Measurements from ENCODE around the gene CDCA4.

DNA sequence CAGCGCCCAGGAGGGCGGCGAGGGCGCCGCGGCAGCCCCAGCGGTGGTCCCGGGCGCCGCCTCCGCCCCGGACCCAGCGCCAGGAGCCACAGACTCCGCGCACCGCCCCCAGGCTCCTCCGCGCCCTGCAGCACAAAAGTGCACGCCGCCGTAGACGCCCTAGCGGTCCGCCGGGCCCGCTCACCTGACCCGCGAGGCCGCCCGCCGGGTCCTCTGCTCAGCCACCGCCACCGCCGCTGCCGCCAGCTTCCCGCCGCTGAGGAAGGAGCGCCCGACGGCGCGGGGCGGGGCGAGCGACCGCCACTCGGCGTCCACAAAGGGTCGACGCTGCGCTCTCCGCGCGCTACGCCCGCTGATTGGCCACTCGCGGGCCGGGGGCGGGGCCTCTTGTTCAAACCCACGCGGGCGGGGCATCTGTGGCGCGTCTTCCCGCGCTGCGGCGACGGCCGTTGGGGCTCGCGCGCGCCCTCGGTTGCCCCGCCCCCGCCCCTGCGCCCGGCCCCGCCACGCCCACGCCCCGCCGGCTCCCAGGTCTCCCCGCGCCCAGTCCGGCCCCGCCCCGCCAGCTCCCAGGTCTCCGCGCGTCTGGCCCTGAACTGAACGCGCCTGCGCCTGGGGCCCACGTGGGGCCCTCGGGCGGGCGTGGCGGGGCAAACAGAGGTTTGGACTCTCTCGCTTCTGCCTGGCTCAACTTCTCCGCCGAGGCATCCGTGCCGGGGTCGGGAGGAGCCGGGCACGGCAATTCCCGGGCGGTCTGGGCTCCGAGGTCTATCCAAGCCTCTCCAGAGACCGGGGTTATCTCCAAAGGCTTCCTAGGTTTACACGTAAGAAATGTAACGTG lies at the start of gene CDCA4:
- TF ChIP-seq, protein P1, sequence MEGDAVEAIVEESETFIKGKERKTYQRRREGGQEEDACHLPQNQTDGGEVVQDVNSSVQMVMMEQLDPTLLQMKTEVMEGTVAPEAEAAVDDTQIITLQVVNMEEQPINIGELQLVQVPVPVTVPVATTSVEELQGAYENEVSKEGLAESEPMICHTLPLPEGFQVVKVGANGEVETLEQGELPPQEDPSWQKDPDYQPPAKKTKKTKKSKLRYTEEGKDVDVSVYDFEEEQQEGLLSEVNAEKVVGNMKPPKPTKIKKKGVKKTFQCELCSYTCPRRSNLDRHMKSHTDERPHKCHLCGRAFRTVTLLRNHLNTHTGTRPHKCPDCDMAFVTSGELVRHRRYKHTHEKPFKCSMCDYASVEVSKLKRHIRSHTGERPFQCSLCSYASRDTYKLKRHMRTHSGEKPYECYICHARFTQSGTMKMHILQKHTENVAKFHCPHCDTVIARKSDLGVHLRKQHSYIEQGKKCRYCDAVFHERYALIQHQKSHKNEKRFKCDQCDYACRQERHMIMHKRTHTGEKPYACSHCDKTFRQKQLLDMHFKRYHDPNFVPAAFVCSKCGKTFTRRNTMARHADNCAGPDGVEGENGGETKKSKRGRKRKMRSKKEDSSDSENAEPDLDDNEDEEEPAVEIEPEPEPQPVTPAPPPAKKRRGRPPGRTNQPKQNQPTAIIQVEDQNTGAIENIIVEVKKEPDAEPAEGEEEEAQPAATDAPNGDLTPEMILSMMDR (IDR thresholded peaks at IDR 0.05 in 2 of 3, conservative IDR thresholded peaks at IDR 0.05 in 1 of 3; ENCODE audit: control insufficient read depth in 2 of 3, extremely low read depth in 1 of 3, insufficient read depth in 1 of 3, low read depth in 3 of 3, low read length in 3 of 3) = no peak
- TF ChIP-seq EZH2 (IDR thresholded peaks at IDR 0.05; ENCODE audit: borderline replicate concordance, control insufficient read depth, low read depth, low read length) (no peak), HCFC1 (IDR thresholded peaks at IDR 0.05; ENCODE audit: low read length) (no peak; the same call in 1 of the 2 replicates)

Measured in GM12878 (cell line).